Pancreas (tissue), 10 donors: ENCODE results near the gene FFAR3. TPM values are rescaled to one million over a fixed set of nuclear protein-coding genes. Genes with fewer than 3 reads are reported as not detected.

Experiments
- ATAC-seq, 4 donors: fragments of 200-7000 bp; cut with Tn5 transposase; one replicate each; pipeline versions ENCODE4 v1.8.0 to v1.9.1; 2020; ENCODE audit warnings: mild to moderate bottlenecking in 4 of 4, moderate library complexity in 4 of 4
- DNase-seq, 6 donors: peaks; one replicate each; pipeline ENCODE4 v3.0.0-alpha.2; 2020
- FAIRE-seq: peaks from 2 replicates; lab custom pipeline; 2012; peaks lifted over from hg19 to GRCh38; lab: Jason Lieb, UNC
- H3K27ac ChIP-seq, 4 donors: fragments of 200-600 bp; sonication (generic); 1 replicate in 3 of 4; 2 replicates in 1 of 4; pipeline versions ENCODE4 v1.5.0 to v1.8.0; 2020
- H3K27me3 ChIP-seq, 4 donors: fragments of 200-600 bp; one replicate each; pipeline ENCODE4 v1.8.0; 2021
- H3K36me3 ChIP-seq, 3 donors: fragments of 200-600 bp; sonication (generic) in 1 of 3; one replicate each; pipeline versions ENCODE4 v1.5.0 to v1.8.0; 2020 to 2021
- H3K4me1 ChIP-seq, 3 donors: fragments of 200-600 bp; one replicate each; pipeline ENCODE4 v1.8.0; 2021
- H3K4me3 ChIP-seq, 4 donors: fragments of 200-600 bp; sonication (generic) in 2 of 4; one replicate each; pipeline versions ENCODE4 v1.5.0 to v1.8.0; 2020 to 2021
- H3K9me3 ChIP-seq, 4 donors: fragments of 200-600 bp; one replicate each; pipeline ENCODE4 v1.8.0; 2021
- WGBS, 2 donors: extraction: QIAGEN DNeasy Blood & Tissue Kit; methylation state at CpG; one replicate each; pipeline ENCODE4 v1.1.7; 2013; 5-methylcytosine and 5-hydroxymethylcytosine counted together
- intact Hi-C, 3 donors: fragments of 100-400 bp; cut with DNase I; formaldehyde crosslinking; loops; one replicate each; pipeline versions ENCODE4 v1.11.1 to v1.14.2; 2022
- polyA plus RNA-seq, 2 donors: library from polyadenylated mRNA; stranded (reverse); fragments of 200-250 nt; gene quantifications; one replicate each; pipeline ENCODE4 v1.2.3, GENCODE V29; 2013
- total RNA-seq, 6 donors: library from RNA; stranded (reverse); fragmentation: NEBNext Ultra II Directional in 4 of 6; extraction: Animal tissue kit (Norgen Biotek cat#: 25700) in 4 of 6; gene quantifications; one replicate each; pipeline versions ENCODE4 v1.2.1 to v1.2.4, GENCODE V29; 2021 to 2023
- TF ChIP-seq, protein P1 (sequence below), 4 donors: fragments of 200-600 bp; sonication (generic) in 3 of 4; IDR thresholded peaks; one replicate each; pipeline versions ENCODE4 v1.5.0 to v1.8.0; 2021; ENCODE audit warnings: antibody characterized with exemption in 4 of 4
- donor health status: healthy with polysubstance abuse.
- donor health status: DM: no; HTN: no; CAD: no; lungs with moderate emphysema.
- donor health status: DM: no; HTN: no; CAD: no.
- donor health status: control.
- donor health status: control.
- donor health status: Bipolar disorder and iron deficiency.
- donor health status: DM: yes; HTN: yes; CAD: no.
- donor health status: DM: no; HTN: no; CAD: no.
- donor health status: DM: no; HTN: no; CAD: no.
- donor health status: DM: yes; HTN: yes; CAD: no.

FFAR3 gene
- total and polyA plus RNA-seq, 8 donors = 0.09 to 2.7 (median 0.34) TPM; not detected in 1

DNA sequence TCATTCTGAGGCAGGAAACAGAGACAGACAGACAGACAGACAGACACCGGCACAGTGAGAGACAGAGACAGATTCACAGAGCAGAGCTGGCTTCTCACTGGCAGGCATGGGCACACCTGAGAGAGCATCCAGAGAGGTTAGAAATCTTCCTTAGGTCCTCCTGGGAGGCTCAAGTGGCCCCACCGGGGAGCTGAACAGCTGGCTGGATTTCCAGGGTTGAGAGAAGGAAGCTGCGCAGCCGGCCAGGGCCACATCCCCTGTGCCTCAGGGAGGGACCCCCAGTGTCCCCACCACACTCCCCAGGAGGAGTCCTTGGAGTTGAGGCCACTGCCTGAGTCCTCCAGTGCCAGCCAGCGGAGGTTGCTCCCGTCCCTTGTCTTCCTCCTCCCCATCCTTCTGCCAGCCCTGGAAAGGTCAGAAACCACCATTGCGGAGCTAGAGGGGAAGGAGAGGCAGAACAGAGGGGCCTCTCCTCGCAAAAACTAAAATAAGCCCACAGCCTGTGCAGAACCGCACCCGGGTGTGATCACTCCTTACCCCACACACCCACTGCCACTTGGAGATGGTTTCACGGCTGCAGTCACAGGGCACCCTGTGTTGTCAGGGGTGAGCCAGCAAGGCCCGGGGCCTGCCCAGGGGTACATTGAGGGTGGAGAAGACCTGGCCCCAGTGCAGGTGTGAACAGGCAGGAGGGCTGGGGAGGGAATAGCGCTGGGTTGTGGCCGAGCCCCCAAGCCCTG is 4.2 kb downstream of the FFAR3 start:
- H3K4me1 ChIP-seq = peaks cover 0 to 3% (median 0%) of the 10 kb centered on the region in 3 donors
- WGBS, 2 donors = 82% methylated on average over 14 of the region's 14 CpGs; no CpG with 5 or more reads in 1 of the 2 donors
- H3K27me3 ChIP-seq = no peaks in the 10 kb centered on the region
- no peaks in the 10 kb centered on the region for H3K9me3 ChIP-seq
- no peaks in the 10 kb centered on the region for H3K36me3 ChIP-seq
- H3K27ac ChIP-seq = no peak overlapping the region
- FAIRE-seq = no peak
- ATAC-seq = no peak
- TF ChIP-seq, protein P1, sequence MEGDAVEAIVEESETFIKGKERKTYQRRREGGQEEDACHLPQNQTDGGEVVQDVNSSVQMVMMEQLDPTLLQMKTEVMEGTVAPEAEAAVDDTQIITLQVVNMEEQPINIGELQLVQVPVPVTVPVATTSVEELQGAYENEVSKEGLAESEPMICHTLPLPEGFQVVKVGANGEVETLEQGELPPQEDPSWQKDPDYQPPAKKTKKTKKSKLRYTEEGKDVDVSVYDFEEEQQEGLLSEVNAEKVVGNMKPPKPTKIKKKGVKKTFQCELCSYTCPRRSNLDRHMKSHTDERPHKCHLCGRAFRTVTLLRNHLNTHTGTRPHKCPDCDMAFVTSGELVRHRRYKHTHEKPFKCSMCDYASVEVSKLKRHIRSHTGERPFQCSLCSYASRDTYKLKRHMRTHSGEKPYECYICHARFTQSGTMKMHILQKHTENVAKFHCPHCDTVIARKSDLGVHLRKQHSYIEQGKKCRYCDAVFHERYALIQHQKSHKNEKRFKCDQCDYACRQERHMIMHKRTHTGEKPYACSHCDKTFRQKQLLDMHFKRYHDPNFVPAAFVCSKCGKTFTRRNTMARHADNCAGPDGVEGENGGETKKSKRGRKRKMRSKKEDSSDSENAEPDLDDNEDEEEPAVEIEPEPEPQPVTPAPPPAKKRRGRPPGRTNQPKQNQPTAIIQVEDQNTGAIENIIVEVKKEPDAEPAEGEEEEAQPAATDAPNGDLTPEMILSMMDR (IDR thresholded peaks at IDR 0.05) = no peak
- no peak overlapping the region for H3K4me3 ChIP-seq
- peak in 1 of 6 donors; percentile 3 for DNase-seq
- intact Hi-C loops = no loop called here

DNA sequence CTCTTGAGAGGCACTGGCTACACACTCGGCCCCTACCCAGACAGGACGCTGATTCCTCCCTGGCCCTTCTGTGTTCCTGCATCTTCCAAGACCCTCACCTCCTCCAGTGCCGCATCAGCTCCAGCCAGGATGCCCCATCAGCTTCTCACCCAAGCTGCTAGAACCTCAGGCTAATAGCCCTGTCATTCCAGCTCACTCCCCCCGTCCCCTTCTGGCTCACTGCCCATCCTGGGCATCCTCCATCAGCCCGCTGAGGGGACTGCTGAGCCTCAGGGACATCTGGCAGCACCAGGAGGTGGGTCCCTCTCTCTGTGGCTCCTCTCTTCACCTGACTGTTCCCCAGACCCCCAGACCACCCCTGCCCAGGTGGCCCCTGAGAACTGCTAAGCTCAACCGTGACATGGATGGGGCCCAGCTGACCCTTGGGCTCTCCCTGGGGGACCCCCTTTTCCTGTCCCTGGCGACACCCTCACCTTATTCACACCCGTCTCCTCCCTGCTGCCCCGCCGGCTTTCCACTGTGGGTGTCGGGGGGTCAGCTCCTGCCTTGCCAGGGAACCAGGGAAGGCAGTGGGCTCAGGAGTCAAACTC is 4.8 kb downstream of the FFAR3 start:
- intact Hi-C loops = no loop called here
- Histone ChIP-seq H3K9me3 (no peaks in the 10 kb centered on the region), H3K36me3 (no peaks in the 10 kb centered on the region), H3K4me1 (no peaks in the 10 kb centered on the region), H3K27ac (no peak overlapping the region), H3K4me3 (no peak overlapping the region), H3K27me3 (no peaks in the 10 kb centered on the region)
- ATAC-seq (no peak), DNase-seq (no peak), FAIRE-seq (no peak)
- TF ChIP-seq, protein P1 (IDR thresholded peaks at IDR 0.05) = no peak
- WGBS, 2 donors = 88% methylated on average over 11 of the region's 11 CpGs; no CpG with 5 or more reads in 1 of the 2 donors

DNA sequence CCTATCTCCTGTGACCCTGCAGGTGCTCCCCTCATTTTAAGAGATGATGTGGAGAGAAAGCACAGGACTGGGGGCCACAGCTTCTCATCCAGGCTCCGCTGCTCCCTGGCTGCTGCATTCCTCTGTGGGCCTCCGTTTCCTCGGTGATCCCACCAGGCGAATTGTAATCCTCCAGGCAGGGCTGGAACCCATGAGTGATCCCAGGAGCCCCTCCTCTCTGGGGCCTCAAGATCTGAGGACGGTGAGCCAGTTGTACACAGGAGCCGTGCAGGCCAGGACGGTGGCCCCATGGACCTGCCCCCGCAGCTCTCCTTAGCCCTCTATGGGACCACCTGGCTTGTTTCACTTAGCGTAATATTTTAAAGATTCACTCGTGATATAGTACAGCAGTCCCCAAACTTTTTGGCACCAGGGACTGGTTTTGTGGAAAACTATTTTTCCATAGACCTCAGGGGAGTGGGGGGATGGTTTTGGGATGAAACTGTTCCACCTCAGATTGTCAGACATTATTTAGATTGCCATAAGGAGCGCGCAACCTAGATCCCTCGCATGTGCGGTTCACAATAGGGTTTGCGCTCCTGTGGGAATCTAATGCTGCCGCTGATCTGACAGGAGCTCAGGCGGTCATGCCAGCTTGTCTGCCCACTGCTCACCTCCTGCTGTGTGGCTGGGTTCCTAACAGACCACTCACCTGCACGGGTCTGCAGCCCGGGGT is 5.6 kb downstream of the FFAR3 start:
- ATAC-seq (no peak), DNase-seq (no peak), FAIRE-seq (no peak)
- Histone ChIP-seq H3K27ac (no peak overlapping the region), H3K27me3 (no peaks in the 10 kb centered on the region), H3K9me3 (no peaks in the 10 kb centered on the region), H3K4me3 (no peak overlapping the region), H3K36me3 (no peaks in the 10 kb centered on the region), H3K4me1 (no peaks in the 10 kb centered on the region)
- intact Hi-C loops = no loop called here
- WGBS, 2 donors = 83% methylated on average over 19 of the region's 19 CpGs; no CpG with 5 or more reads in 1 of the 2 donors
- TF ChIP-seq, protein P1 (IDR thresholded peaks at IDR 0.05) = no peak

DNA sequence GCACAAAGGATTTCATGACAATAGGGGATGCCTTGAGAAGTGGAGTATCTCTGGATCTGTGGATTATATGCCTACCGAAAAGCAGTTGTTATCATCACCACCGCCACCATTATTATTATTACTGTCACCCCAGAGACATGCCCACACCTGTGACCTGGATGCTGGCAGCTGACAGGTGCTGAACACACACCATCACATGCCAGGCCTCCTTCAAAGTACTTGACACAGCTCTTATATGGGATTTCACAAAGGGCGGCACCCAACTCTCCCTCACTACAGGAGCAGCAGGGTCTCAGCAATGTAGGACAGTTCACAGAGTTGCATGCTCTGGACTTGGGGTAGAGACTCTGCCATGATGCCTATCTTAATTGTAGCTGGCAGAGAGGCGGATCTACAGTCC is 7.0 kb downstream of the FFAR3 start:
- Histone ChIP-seq H3K4me3 (no peak overlapping the region), H3K27me3 (no peaks in the 10 kb centered on the region), H3K4me1 (no peaks in the 10 kb centered on the region), H3K9me3 (no peaks in the 10 kb centered on the region), H3K27ac (no peak overlapping the region), H3K36me3 (no peaks in the 10 kb centered on the region)
- FAIRE-seq (no peak), DNase-seq (no peak), ATAC-seq (no peak)
- TF ChIP-seq, protein P1 (IDR thresholded peaks at IDR 0.05) = no peak
- intact Hi-C loops = no loop called here
- WGBS, 2 donors = 88% methylated on average over 4 of the region's 4 CpGs; no CpG with 5 or more reads in 1 of the 2 donors
